ENCODE results near the gene ART5. TPM values are rescaled to one million over a fixed set of nuclear protein-coding genes. Genes with fewer than 3 reads are reported as not detected.
"Not testable (repeated sequence)": the region's sequence is repeated elsewhere in the genome, so short reads cannot be mapped to it uniquely, and the experiment has no call there.

ART5 gene
- total RNA-seq, 1 experiment from 2014 or later: not detected

DNA sequence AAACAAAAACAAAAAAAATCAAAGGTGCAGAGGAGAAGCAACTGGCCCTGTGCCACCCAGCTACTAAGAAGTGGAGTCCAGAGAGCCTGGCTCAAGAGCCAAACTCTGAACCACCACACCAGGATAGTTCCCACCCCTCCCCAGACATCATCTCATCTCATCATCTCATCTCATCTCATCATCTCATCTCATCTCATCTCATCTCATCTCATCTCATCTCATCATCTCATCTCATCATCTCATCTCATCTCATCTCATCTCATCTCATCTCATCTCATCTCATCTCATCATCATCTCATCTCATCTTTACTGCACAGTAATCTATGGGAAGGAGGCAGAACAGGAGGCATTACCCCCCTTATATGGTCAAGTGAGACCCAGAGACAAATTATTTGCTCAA, 21.1 kb upstream of the ART5 start:
- Mint-ChIP-seq H3K4me1 (ENCODE audit: insufficient read depth, unreplicated experiment) (no peaks in the 10 kb centered on the region), H3K27ac (ENCODE audit: low read depth, unreplicated experiment) (no peak overlapping the region), H3K27me3 (ENCODE audit: insufficient read depth, unreplicated experiment) (peaks cover 14% of the 10 kb centered on the region), H3K36me3 (ENCODE audit: insufficient read depth, unreplicated experiment) (peaks cover 7% of the 10 kb centered on the region), H3K9me3 (ENCODE audit: unreplicated experiment) (peaks cover 15% of the 10 kb centered on the region), H3K4me3 (ENCODE audit: unreplicated experiment) (no peak overlapping the region)
- intact Hi-C loops (cut with micrococcal nuclease): no loop called here
- DNase-seq (ENCODE audit: unreplicated experiment): no peak
- TF ChIP-seq, protein P1, sequence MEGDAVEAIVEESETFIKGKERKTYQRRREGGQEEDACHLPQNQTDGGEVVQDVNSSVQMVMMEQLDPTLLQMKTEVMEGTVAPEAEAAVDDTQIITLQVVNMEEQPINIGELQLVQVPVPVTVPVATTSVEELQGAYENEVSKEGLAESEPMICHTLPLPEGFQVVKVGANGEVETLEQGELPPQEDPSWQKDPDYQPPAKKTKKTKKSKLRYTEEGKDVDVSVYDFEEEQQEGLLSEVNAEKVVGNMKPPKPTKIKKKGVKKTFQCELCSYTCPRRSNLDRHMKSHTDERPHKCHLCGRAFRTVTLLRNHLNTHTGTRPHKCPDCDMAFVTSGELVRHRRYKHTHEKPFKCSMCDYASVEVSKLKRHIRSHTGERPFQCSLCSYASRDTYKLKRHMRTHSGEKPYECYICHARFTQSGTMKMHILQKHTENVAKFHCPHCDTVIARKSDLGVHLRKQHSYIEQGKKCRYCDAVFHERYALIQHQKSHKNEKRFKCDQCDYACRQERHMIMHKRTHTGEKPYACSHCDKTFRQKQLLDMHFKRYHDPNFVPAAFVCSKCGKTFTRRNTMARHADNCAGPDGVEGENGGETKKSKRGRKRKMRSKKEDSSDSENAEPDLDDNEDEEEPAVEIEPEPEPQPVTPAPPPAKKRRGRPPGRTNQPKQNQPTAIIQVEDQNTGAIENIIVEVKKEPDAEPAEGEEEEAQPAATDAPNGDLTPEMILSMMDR (IDR thresholded peaks at IDR 0.05; ENCODE audit: unreplicated experiment): no peak
- CTCF ChIA-PET: no interaction called here
- POLR2A ChIA-PET: no interaction called here
- BruUV-seq (replicated peaks): no TSS peak

DNA sequence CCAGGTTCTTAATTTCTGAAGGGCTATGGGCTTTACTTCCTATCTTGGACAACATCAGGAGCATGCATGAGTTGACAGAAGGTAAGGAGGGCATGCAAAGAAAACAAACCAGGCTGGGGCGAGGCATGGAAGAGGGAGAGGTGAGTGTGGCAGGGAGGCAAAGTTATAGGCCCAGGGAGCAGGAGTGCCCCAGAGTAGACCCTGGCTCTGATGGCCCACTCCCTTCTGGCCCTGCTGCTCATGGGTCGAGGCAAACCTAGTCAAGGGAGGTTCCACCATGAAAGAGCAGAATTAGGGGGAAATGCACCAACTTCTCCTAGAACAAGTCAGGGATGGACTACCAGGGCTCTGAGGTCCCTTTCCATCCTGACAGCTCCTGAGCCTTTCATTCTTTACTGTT, 19.2 kb upstream of the ART5 start:
- no peak overlapping the region for H3K4me3 Mint-ChIP-seq (ENCODE audit: unreplicated experiment)
- no peaks in the 10 kb centered on the region for H3K36me3 Mint-ChIP-seq (ENCODE audit: insufficient read depth, unreplicated experiment)
- TF ChIP-seq, protein P1 (IDR thresholded peaks at IDR 0.05; ENCODE audit: unreplicated experiment): no peak
- ChIA-PET POLR2A (no interaction called here), CTCF (interaction anchor here (1.1 kb wide), 1 partner anchor 13 kb away, joined by 3 read pairs; no protein-coding TSS in a partner anchor)
- H3K27me3 Mint-ChIP-seq (ENCODE audit: insufficient read depth, unreplicated experiment): peaks cover 23% of the 10 kb centered on the region
- no TSS peak for BruUV-seq (replicated peaks)
- intact Hi-C loops (cut with micrococcal nuclease): no loop called here
- peaks cover 15% of the 10 kb centered on the region for H3K9me3 Mint-ChIP-seq (ENCODE audit: unreplicated experiment)
- no peaks in the 10 kb centered on the region for H3K4me1 Mint-ChIP-seq (ENCODE audit: insufficient read depth, unreplicated experiment)
- no peak overlapping the region for H3K27ac Mint-ChIP-seq (ENCODE audit: low read depth, unreplicated experiment)
- DNase-seq (ENCODE audit: unreplicated experiment): no peak

DNA sequence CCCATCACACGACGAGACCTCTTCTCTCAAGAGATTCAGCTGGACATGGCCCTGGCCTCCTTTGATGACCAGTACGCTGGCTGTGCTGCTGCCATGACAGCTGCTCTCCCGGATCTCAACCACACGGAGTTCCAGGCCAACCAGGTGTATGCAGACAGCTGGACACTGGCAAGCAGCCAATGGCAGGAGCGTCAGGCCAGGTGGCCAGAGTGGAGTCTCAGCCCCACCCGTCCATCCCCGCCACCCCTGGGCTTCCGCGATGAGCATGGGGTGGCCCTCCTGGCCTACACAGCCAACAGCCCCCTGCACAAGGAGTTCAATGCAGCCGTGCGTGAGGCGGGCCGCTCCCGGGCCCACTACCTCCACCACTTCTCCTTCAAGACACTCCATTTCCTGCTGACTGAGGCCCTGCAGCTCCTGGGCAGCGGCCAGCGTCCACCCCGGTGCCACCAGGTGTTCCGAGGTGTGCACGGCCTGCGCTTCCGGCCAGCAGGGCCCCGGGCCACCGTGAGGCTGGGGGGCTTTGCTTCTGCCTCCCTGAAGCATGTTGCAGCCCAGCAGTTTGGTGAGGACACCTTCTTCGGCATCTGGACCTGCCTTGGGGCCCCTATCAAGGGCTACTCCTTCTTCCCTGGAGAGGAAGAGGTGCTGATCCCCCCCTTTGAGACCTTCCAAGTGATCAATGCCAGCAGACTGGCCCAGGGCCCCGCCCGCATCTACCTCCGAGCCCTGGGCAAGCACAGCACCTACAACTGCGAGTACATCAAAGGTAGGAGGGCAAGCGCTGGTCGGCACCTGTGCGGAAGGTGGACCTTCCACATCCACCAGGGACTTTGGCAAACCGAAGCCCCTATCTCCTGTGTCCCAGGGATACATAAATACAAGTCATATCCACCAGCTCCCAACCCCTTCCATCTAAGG, 18.1 kb upstream of the ART5 start:
- CTCF ChIA-PET: interaction anchor here (0.7 kb wide), 1 partner anchor 17 kb away, joined by 3 read pairs; no protein-coding TSS in a partner anchor
- Mint-ChIP-seq H3K9me3 (ENCODE audit: unreplicated experiment) (peaks cover 15% of the 10 kb centered on the region), H3K4me1 (ENCODE audit: insufficient read depth, unreplicated experiment) (no peaks in the 10 kb centered on the region), H3K27me3 (ENCODE audit: insufficient read depth, unreplicated experiment) (peaks cover 23% of the 10 kb centered on the region), H3K27ac (ENCODE audit: low read depth, unreplicated experiment) (no peak overlapping the region), H3K4me3 (ENCODE audit: unreplicated experiment) (no peak overlapping the region), H3K36me3 (ENCODE audit: insufficient read depth, unreplicated experiment) (no peaks in the 10 kb centered on the region)
- BruUV-seq (replicated peaks): no TSS peak
- intact Hi-C loops (cut with micrococcal nuclease): no loop called here
- TF ChIP-seq, protein P1 (IDR thresholded peaks at IDR 0.05; ENCODE audit: unreplicated experiment): no peak
- DNase-seq (ENCODE audit: unreplicated experiment): no peak
- POLR2A ChIA-PET: interaction anchor here (0.6 kb wide), 1 partner anchor 17 kb away, joined by 3 read pairs; no protein-coding TSS in a partner anchor

DNA sequence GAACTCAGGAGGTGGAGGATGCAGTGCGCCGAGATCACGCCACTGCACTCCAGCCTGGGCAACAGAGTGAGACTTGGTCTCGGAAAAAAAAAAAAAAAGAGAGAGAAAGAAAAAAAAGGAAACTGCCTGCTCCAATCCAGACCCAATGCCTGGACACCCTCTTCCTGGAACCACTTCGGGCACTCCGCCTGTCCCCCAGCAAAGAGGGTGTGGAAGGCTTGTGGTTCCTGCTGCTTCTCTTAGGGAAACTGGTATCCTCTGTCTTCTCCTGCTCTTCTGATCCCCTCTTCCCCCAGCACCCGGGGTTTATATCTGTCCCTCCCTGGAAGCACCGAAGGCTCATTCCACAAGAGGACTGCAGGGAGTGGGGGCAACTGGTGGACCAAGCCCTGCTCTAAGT, 16.5 kb upstream of the ART5 start:
- Mint-ChIP-seq H3K4me3 (ENCODE audit: unreplicated experiment) (no peak overlapping the region), H3K9me3 (ENCODE audit: unreplicated experiment) (peaks cover 14% of the 10 kb centered on the region), H3K27me3 (ENCODE audit: insufficient read depth, unreplicated experiment) (peaks cover 23% of the 10 kb centered on the region), H3K4me1 (ENCODE audit: insufficient read depth, unreplicated experiment) (no peaks in the 10 kb centered on the region), H3K27ac (ENCODE audit: low read depth, unreplicated experiment) (no peak overlapping the region), H3K36me3 (ENCODE audit: insufficient read depth, unreplicated experiment) (no peaks in the 10 kb centered on the region)
- DNase-seq (ENCODE audit: unreplicated experiment): no peak
- TF ChIP-seq, protein P1 (IDR thresholded peaks at IDR 0.05; ENCODE audit: unreplicated experiment): no peak
- BruUV-seq (replicated peaks): no TSS peak
- ChIA-PET POLR2A (no interaction called here), CTCF (interaction anchor here (0.7 kb wide), 1 partner anchor 44 kb away, joined by 3 read pairs; no protein-coding TSS in a partner anchor)
- intact Hi-C loops (cut with micrococcal nuclease): no loop called here

DNA sequence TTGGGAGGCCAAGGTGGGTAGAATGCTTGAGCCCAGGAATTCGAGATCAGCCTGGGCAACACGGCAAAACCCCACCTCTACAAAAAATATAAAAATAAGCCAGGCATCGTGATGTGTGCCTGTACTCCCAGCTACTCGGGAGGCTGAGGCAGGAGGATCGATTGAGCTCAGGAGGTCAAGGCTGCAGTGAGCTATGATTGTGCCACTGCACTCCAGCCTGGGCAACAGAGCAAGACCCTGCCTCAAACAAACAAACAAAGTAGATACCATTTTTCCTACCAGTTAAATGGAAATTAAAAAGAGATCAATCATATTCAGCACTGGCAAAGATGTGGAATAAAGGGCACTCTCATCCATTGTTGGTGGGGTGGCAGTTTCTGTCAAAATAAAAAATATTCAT, 15.5 kb upstream of the ART5 start:
- H3K27ac Mint-ChIP-seq (ENCODE audit: low read depth, unreplicated experiment); H3K36me3 Mint-ChIP-seq (ENCODE audit: insufficient read depth, unreplicated experiment); intact Hi-C loops (cut with micrococcal nuclease); H3K4me3 Mint-ChIP-seq (ENCODE audit: unreplicated experiment); DNase-seq (ENCODE audit: unreplicated experiment); BruUV-seq (replicated peaks); H3K4me1 Mint-ChIP-seq (ENCODE audit: insufficient read depth, unreplicated experiment); H3K9me3 Mint-ChIP-seq (ENCODE audit: unreplicated experiment); CTCF ChIA-PET: not testable (repeated sequence)
- POLR2A ChIA-PET: interaction anchor here (0.6 to 1.0 kb wide), 2 partner anchors 8 to 26 kb away, joined by 3 read pairs; no protein-coding TSS in a partner anchor
- H3K27me3 Mint-ChIP-seq (ENCODE audit: insufficient read depth, unreplicated experiment): peaks cover 23% of the 10 kb centered on the region
